ENCODE results near the gene JMJD8. TPM values are rescaled to one million over a fixed set of nuclear protein-coding genes. Genes with fewer than 3 reads are reported as not detected.

JMJD8 gene
- total and polyA plus RNA-seq, 9 of the 15 experiments (the other 6 are each of a cell fraction or from before 2014, with no cell fraction given), result 1.2 to 50.6 (median 29.3) TPM

- TF ChIP-seq MBD1 (CRISPR knock-in tag; IDR thresholded peaks at IDR 0.05), result no peak
- no peak for TF ChIP-seq SMARCE1 (IDR thresholded peaks at IDR 0.05)
- no peak for TF ChIP-seq IRF2 (CRISPR knock-in tag; IDR thresholded peaks at IDR 0.05)
- TF ChIP-seq ZNF133 (CRISPR knock-in tag; IDR thresholded peaks at IDR 0.05), result no peak
- no peak for TF ChIP-seq MCM5 (IDR thresholded peaks at IDR 0.05; ENCODE audit: low read depth)
- no peak for TF ChIP-seq MTF1 (CRISPR knock-in tag; IDR thresholded peaks at IDR 0.05; ENCODE audit: borderline replicate concordance)
- TF ChIP-seq MEF2D (tag; conservative IDR thresholded peaks at IDR 0.05; ENCODE audit: low read depth), result no peak
- peak; percentile 12 to 57 for TF ChIP-seq E2F6 (IDR thresholded peaks at IDR 0.05; ENCODE audit: borderline replicate concordance in 1 of 2, extremely low read depth in 1 of 2, insufficient read depth in 1 of 2, insufficient read length in 1 of 2, low read depth in 1 of 2, low read length in 1 of 2, poor library complexity in 1 of 2, severe bottlenecking in 1 of 2)
- TF ChIP-seq ZNF436 (CRISPR knock-in tag; IDR thresholded peaks at IDR 0.05), result peak; percentile 97
- no peak for TF ChIP-seq CGGBP1 (CRISPR knock-in tag; IDR thresholded peaks at IDR 0.05)
- peak; percentile 34; the same call in 1 of the 2 replicates for TF ChIP-seq MAX (CRISPR knock-in tag; IDR thresholded peaks at IDR 0.05)
- peak; percentile 41; the same call in 1 of the 2 replicates for TF ChIP-seq POLR2AphosphoS5 (IDR thresholded peaks at IDR 0.05; ENCODE audit: control insufficient read depth, insufficient read depth, low read depth, low read length)
- TF ChIP-seq THRB (CRISPR knock-in tag; conservative IDR thresholded peaks at IDR 0.05), result no peak
- TF ChIP-seq ETV1 (tag; conservative IDR thresholded peaks at IDR 0.05; ENCODE audit: low read depth), result no peak
- no peak for TF ChIP-seq BCLAF1 (IDR thresholded peaks at IDR 0.05; ENCODE audit: borderline replicate concordance in 1 of 2, control insufficient read depth in 1 of 2, low read depth in 2 of 2, low read length in 1 of 2)
- no peak for TF ChIP-seq PHF21A (IDR thresholded peaks at IDR 0.05; ENCODE audit: borderline replicate concordance, low read depth)
- no peak for TF ChIP-seq SAFB2 (IDR thresholded peaks at IDR 0.05; ENCODE audit: borderline replicate concordance, low read depth, low read length, severe bottlenecking)
Observed at GRCh38 chr16:726438-727290, 42.5 kb upstream of the JMJD8 start, which contains the start of the genes CCDC78 and HAGHL (continued).

Data from K562 (cell line).